CD8-positive, alpha-beta memory T cell (primary cell): ENCODE measurements around the gene ERC2. TPM values are rescaled to one million over a fixed set of nuclear protein-coding genes. Genes with fewer than 3 reads are reported as not detected.

Experiments
- CTCF ChIA-PET: fragments of 350-600 bp; sonication (Branson Sonifier 250); formaldehyde crosslinking; loops from one replicate; lab custom pipeline; 2021; ENCODE audit warnings: antibody characterized with exemption; lab: Charles Lee
- POLR2A ChIA-PET: fragments of 350-600 bp; sonication (Branson Sonifier 250); formaldehyde crosslinking; loops from one replicate; lab custom pipeline; 2021; ENCODE audit warnings: antibody characterized with exemption; lab: Charles Lee
- DNase-seq, 5 donors: peaks; one replicate each; pipeline versions ENCODE4 v3.0.0 to v3.0.0-alpha.2; 2020 to 2022; ENCODE audit warnings: mixed read lengths in 1 of 5
- H3K27ac ChIP-seq: one replicate; pipeline ENCODE4 v1.7.0; 2013; ENCODE audit warnings: low read depth, mild to moderate bottlenecking, low read length, moderate library complexity
- H3K27me3 ChIP-seq: 2 replicates; pipeline ENCODE4 v1.7.0; 2013; ENCODE audit warnings: low read length, mild to moderate bottlenecking; ENCODE audit not compliant: insufficient read depth, poor library complexity, severe bottlenecking
- H3K36me3 ChIP-seq: 2 replicates; pipeline ENCODE4 v1.7.0; 2013; ENCODE audit warnings: mild to moderate bottlenecking, low read length, moderate library complexity; ENCODE audit not compliant: insufficient read depth
- H3K4me1 ChIP-seq: 2 replicates; pipeline ENCODE4 v1.7.0; 2013; ENCODE audit warnings: mild to moderate bottlenecking, low read length, moderate library complexity; ENCODE audit not compliant: insufficient read depth
- H3K4me3 ChIP-seq: 2 replicates; pipeline ENCODE4 v1.7.0; 2013; ENCODE audit warnings: mild to moderate bottlenecking, low read length
- H3K9me3 ChIP-seq: 2 replicates; pipeline ENCODE4 v1.7.0; 2013; ENCODE audit warnings: mild to moderate bottlenecking, low read length
- H3K27ac Mint-ChIP-seq, 8 donors: one replicate each; pipeline ENCODE4 v1.8.0; 2020 to 2021; ENCODE audit warnings: mixed read lengths in 8 of 8, mild to moderate bottlenecking in 6 of 8, inconsistent platforms in 3 of 8, moderate library complexity in 3 of 8
- H3K27me3 Mint-ChIP-seq, 2 donors: one replicate each; pipeline ENCODE4 v1.8.0; 2020 to 2021; ENCODE audit warnings: mixed read lengths in 2 of 2, mild to moderate bottlenecking in 1 of 2, moderate library complexity in 1 of 2
- H3K36me3 Mint-ChIP-seq, 3 donors: one replicate each; pipeline ENCODE4 v1.8.0; 2020 to 2021; ENCODE audit warnings: mixed read lengths in 3 of 3, inconsistent platforms in 1 of 3, mild to moderate bottlenecking in 1 of 3
- H3K4me1 Mint-ChIP-seq, 3 donors: one replicate each; pipeline ENCODE4 v1.8.0; 2020 to 2021; ENCODE audit warnings: mixed read lengths in 3 of 3, inconsistent platforms in 1 of 3, mild to moderate bottlenecking in 1 of 3
- H3K4me3 Mint-ChIP-seq, 7 donors: one replicate each; pipeline ENCODE4 v1.8.0; 2020 to 2021; ENCODE audit warnings: mixed read lengths in 7 of 7, mild to moderate bottlenecking in 6 of 7, moderate library complexity in 4 of 7, inconsistent platforms in 2 of 7
- H3K9me3 Mint-ChIP-seq, 5 donors: one replicate each; pipeline ENCODE4 v1.8.0; 2020 to 2022; ENCODE audit warnings: mixed read lengths in 5 of 5, mild to moderate bottlenecking in 3 of 5, moderate library complexity in 2 of 5, inconsistent platforms in 1 of 5
- polyA plus RNA-seq: library from polyadenylated mRNA; unstranded; fragments of 300-500 nt; fragmentation: Illumina TruSeq; gene quantifications from one replicate; pipeline ENCODE4 v1.2.3, GENCODE V29; 2021
- total RNA-seq, 2 experiments: library from RNA; stranded (reverse); gene quantifications; one replicate each; pipeline ENCODE4 v1.2.3, GENCODE V29; 2021

Gene ERC2
- total and polyA plus RNA-seq, 3 experiments from 2014 or later = not detected

DNA sequence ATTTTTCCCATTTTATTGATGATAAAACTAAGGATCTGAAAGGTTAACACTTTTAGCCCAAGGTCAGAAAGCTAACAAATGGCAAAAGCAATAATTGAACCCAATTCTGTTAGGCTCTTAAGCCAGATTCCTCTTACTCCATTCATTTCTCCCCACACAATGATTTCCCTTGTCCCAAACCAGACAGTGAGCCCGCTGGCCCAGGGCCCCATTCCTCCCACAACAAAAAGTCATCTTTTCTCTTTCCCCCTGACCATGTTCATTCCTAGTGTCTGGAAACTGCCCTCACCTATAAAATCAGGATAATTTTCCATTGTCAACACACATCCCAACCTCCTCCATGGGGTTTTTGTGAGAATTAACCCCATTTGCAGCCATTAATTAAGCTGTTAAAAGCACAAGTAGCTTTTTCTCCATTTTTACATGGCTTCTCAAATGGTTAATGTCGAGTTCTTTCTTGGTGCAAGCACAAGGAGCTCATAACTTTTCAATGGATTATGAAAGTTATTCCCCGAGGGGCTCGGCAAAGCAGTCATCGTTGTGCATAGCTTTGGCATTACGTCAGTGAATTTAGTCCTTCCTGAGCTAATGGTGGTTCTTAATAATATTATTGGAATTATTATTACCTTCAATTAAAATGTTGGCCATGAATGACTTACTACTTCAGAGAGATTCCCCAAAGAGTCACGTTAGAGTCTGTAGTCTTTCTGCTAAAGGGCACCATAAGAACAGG is 830.2 kb downstream of the ERC2 start:
- Mint-ChIP-seq H3K9me3 (peaks cover 0 to 8% (median 4%) of the 10 kb centered on the region in 5 donors), H3K4me1 (no peaks in the 10 kb centered on the region), H3K27me3 (peaks cover 0 to 7% of the 10 kb centered on the region in 2 donors), H3K4me3 (no peak overlapping the region), H3K36me3 (peaks cover 0 to 3% (median 0%) of the 10 kb centered on the region in 3 donors), H3K27ac (no peak overlapping the region)
- no peak overlapping the region for H3K27ac ChIP-seq
- no peak overlapping the region for H3K4me3 ChIP-seq
- POLR2A ChIA-PET = no interaction called here
- H3K4me1 ChIP-seq = no peaks in the 10 kb centered on the region
- CTCF ChIA-PET = no interaction called here
- no peaks in the 10 kb centered on the region for H3K36me3 ChIP-seq
- no peaks in the 10 kb centered on the region for H3K27me3 ChIP-seq
- DNase-seq = no peak
- no peaks in the 10 kb centered on the region for H3K9me3 ChIP-seq

DNA sequence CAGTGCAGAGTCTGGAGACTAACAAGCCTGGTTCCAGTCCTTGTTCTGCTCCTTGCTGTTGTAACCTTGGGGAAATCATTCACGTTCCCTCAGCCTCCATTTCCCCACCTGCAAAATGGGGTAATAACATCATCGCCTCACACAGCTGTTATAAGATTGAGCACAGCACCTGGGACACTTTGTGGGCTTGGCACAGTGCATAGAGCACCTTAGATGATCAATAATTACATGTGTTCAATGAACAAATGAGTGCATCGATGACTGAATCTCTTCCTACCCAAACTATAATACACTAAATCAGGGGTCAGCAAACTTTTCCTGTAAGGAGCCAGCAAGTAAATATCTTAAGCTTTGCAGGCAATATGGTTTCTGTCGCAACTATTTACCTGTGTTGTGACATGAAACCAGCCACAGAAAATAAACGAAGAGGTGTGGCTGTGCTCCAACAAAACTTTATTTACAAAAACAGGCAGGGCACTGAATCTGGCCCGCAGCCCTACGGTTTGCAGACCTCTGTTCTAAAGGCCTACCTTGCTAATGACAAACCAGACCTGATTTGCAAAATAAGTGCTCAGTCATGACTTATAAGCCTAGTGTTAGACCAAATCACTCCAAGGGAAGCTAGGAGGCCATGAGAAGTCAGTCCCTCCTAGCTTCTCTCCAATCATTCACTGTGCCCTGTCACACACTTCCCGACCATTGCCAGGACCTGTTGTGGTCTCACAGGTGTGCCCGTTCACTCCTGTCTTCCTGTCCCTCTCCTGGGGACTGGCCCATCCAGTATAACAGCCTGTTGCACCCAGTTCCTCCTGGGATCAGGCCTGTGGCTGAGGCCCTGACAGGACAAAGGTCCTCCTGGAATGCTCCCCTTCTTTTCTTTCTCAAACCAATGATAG is 831.7 kb downstream of the ERC2 start:
- ChIA-PET POLR2A (no interaction called here), CTCF (no interaction called here)
- Mint-ChIP-seq H3K4me3 (no peak overlapping the region), H3K27me3 (peaks cover 0 to 7% of the 10 kb centered on the region in 2 donors), H3K27ac (no peak overlapping the region), H3K9me3 (peaks cover 0 to 9% (median 4%) of the 10 kb centered on the region in 5 donors), H3K4me1 (no peaks in the 10 kb centered on the region), H3K36me3 (peaks cover 0 to 3% (median 0%) of the 10 kb centered on the region in 3 donors)
- Histone ChIP-seq H3K36me3 (no peaks in the 10 kb centered on the region), H3K27me3 (no peaks in the 10 kb centered on the region), H3K4me1 (no peaks in the 10 kb centered on the region), H3K9me3 (no peaks in the 10 kb centered on the region), H3K4me3 (no peak overlapping the region), H3K27ac (no peak overlapping the region)
- DNase-seq = no peak

DNA sequence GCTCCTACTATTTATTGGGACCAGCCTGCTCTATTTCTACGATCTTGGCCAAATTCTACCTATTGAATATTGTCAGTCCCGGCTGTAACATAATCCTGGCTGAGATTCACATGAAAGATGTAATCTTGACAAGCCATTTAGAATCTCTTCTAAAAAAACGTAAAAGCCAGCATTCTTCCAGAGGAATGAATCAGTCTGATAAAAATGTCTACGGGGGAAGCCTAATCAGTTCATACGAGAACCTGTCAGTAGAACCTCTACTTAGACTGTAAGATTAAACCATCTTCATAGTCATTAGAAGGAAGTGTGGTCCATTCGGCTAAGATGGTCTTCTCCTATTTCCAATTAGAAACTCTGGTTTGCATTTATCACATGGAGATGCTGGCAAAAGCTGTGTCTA is 833.9 kb downstream of the ERC2 start:
- Histone ChIP-seq H3K27ac (no peak overlapping the region), H3K27me3 (no peaks in the 10 kb centered on the region), H3K9me3 (no peaks in the 10 kb centered on the region), H3K4me1 (no peaks in the 10 kb centered on the region), H3K36me3 (no peaks in the 10 kb centered on the region), H3K4me3 (no peak overlapping the region)
- peaks cover 0 to 3% (median 0%) of the 10 kb centered on the region in 3 donors for H3K36me3 Mint-ChIP-seq
- no peak for DNase-seq
- no peak overlapping the region for H3K4me3 Mint-ChIP-seq
- peaks cover 0 to 12% (median 8%) of the 10 kb centered on the region in 5 donors for H3K9me3 Mint-ChIP-seq
- no peak overlapping the region for H3K27ac Mint-ChIP-seq
- ChIA-PET POLR2A (no interaction called here), CTCF (no interaction called here)
- no peaks in the 10 kb centered on the region for H3K4me1 Mint-ChIP-seq
- H3K27me3 Mint-ChIP-seq = peaks cover 0 to 7% of the 10 kb centered on the region in 2 donors

DNA sequence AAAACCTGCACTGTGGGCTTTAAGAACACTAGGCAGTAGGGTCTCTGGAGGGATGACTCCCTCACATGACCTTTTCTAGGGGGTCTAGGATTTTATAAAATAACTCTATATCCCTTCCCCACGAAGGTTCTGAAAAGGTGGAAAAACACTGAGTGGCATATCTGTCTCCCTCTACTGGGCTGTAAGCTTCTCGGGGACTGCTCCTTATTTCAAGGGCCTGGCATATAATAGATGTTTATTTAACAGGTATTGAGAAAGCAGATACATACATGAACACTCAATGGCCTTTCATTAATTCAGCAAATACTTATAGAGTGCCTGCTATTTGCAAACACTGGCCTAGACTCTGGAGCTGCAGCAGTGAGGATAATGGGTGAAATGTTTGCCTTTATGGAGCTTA is 834.9 kb downstream of the ERC2 start:
- H3K36me3 Mint-ChIP-seq = no peaks in the 10 kb centered on the region
- H3K4me3 Mint-ChIP-seq = no peak overlapping the region
- H3K9me3 Mint-ChIP-seq = peaks cover 0 to 15% (median 5%) of the 10 kb centered on the region in 5 donors
- ChIA-PET POLR2A (no interaction called here), CTCF (no interaction called here)
- Histone ChIP-seq H3K27me3 (no peaks in the 10 kb centered on the region), H3K4me1 (no peaks in the 10 kb centered on the region), H3K36me3 (no peaks in the 10 kb centered on the region), H3K9me3 (no peaks in the 10 kb centered on the region), H3K27ac (no peak overlapping the region), H3K4me3 (no peak overlapping the region)
- DNase-seq = no peak
- no peak overlapping the region for H3K27ac Mint-ChIP-seq
- H3K4me1 Mint-ChIP-seq = no peaks in the 10 kb centered on the region
- H3K27me3 Mint-ChIP-seq = peaks cover 0 to 6% of the 10 kb centered on the region in 2 donors

DNA sequence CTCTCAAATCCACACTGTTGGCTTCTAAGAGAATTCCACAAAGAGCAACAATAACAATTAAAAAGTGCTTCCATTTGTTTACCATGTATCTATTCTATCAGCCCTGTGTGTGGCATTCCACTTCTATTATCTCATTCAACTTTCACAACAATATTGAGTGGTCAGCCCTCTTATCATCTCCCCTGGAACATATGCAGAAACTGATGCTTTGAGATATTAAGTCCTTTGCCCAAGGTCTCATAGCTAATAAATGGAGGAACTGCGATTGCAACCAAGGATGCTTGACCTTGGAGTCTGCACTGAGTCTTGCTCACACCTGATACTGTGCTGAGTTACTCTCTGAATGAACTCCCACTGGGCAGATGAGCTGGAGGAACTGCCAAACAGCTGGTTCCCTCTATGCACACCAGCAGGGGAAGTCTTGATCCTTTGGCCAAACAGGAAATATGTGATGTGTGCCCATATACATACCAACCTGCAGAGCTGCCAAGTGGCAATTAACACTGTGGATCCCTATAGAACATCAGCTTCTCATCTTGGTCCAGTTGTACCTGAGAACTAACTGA is 836.4 kb downstream of the ERC2 start:
- H3K27ac Mint-ChIP-seq = no peak overlapping the region
- peaks cover 0 to under 1% of the 10 kb centered on the region in 2 donors for H3K27me3 Mint-ChIP-seq
- Histone ChIP-seq H3K27me3 (no peaks in the 10 kb centered on the region), H3K9me3 (no peaks in the 10 kb centered on the region), H3K4me3 (no peak overlapping the region), H3K4me1 (no peaks in the 10 kb centered on the region), H3K36me3 (no peaks in the 10 kb centered on the region), H3K27ac (no peak overlapping the region)
- H3K36me3 Mint-ChIP-seq = no peaks in the 10 kb centered on the region
- ChIA-PET POLR2A (no interaction called here), CTCF (no interaction called here)
- H3K9me3 Mint-ChIP-seq = peaks cover 0 to 10% (median 4%) of the 10 kb centered on the region in 5 donors
- no peak for DNase-seq
- no peak overlapping the region for H3K4me3 Mint-ChIP-seq
- no peaks in the 10 kb centered on the region for H3K4me1 Mint-ChIP-seq

DNA sequence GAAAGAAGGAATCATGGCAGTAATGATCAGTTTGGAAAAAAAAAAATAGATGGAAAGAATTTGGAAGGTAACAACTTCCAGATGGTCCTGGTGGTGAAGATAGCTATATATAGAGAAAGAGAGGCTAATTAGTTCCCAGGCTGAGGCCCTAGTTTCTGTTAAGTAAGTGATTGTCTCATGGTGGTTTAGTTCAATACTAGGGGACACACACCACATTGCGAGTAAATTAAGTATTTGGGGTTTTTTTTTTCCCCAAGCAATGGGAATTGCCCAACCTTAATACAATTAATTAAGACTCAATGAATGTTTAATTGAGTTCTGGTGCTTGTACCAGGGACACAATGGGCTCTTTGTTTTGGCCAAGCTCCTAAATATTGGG is 837.4 kb downstream of the ERC2 start:
- Histone ChIP-seq H3K4me1 (no peaks in the 10 kb centered on the region), H3K36me3 (no peaks in the 10 kb centered on the region), H3K27ac (no peak overlapping the region), H3K4me3 (no peak overlapping the region), H3K27me3 (no peaks in the 10 kb centered on the region), H3K9me3 (no peaks in the 10 kb centered on the region)
- ChIA-PET POLR2A (no interaction called here), CTCF (no interaction called here)
- H3K4me3 Mint-ChIP-seq = no peak overlapping the region
- H3K4me1 Mint-ChIP-seq = no peaks in the 10 kb centered on the region
- no peaks in the 10 kb centered on the region for H3K27me3 Mint-ChIP-seq
- H3K36me3 Mint-ChIP-seq = no peaks in the 10 kb centered on the region
- H3K9me3 Mint-ChIP-seq = peaks cover 0 to 9% (median 5%) of the 10 kb centered on the region in 5 donors
- H3K27ac Mint-ChIP-seq = no peak overlapping the region
- DNase-seq = no peak

DNA sequence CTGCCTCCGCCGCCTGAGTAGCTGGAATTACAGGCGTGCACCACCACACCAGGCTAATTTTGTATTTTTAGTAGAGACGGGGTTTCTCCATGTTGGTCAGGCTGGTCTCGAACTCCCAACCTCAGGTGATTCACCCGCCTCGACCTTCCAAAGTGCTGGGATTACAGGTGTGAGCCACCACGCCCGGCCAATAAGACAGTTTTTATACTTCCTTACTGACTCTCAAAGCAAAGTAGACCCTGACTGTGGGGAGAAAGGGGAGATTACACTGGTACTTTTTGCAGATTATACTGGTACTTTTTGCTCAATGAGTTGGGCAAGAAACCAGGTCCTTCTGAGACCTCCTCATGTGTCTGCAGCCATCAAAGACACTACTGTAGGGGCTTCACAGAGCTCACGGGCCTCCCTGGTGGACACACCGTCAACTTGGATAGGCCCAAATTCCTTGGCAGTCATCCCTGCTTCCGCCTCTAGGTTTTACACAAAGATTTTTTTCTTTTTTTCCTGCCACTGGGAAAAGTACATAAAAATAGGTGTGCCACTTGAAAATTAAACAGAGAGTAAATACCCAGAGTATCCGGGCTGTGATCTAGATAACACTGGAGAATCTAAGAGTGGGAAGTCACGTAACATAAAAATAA is 837.9 kb downstream of the ERC2 start:
- H3K4me3 ChIP-seq = no peak overlapping the region
- no peak overlapping the region for H3K27ac ChIP-seq
- H3K9me3 Mint-ChIP-seq = peaks cover 0 to 9% (median 5%) of the 10 kb centered on the region in 5 donors
- POLR2A ChIA-PET = no interaction called here
- H3K4me3 Mint-ChIP-seq = no peak overlapping the region
- H3K4me1 Mint-ChIP-seq = no peaks in the 10 kb centered on the region
- H3K27me3 Mint-ChIP-seq = no peaks in the 10 kb centered on the region
- H3K9me3 ChIP-seq = no peaks in the 10 kb centered on the region
- CTCF ChIA-PET = no interaction called here
- no peaks in the 10 kb centered on the region for H3K4me1 ChIP-seq
- no peak for DNase-seq
- H3K27me3 ChIP-seq = no peaks in the 10 kb centered on the region
- no peaks in the 10 kb centered on the region for H3K36me3 Mint-ChIP-seq
- H3K27ac Mint-ChIP-seq = no peak overlapping the region
- no peaks in the 10 kb centered on the region for H3K36me3 ChIP-seq
